SK-N-SH (cell line): ENCODE measurements around the gene MTHFD1L. TPM values are rescaled to one million over a fixed set of nuclear protein-coding genes. Genes with fewer than 3 reads are reported as not detected.

Experiments
- CTCF ChIA-PET: fragments of 300-600, 350-600 bp; formaldehyde crosslinking; extraction: SDS; loops from one replicate; lab custom pipeline; 2021; lab: Yijun Ruan, JAX
- POLR2A ChIA-PET: fragments of 350-600 bp; sonication (Branson Sonifier 250); formaldehyde crosslinking; extraction: SDS; loops from one replicate; lab custom pipeline; 2020; ENCODE audit warnings: antibody characterized with exemption, inconsistent platforms; lab: Yijun Ruan, JAX
- DNase-seq: peaks from one replicate; pipeline ENCODE4 v3.0.0; 2012
- H2AFZ ChIP-seq: fragments of 200-600 bp; sonication (generic); 2 replicates; pipeline ENCODE4 v1.8.1; 2016; ENCODE audit warnings: antibody characterized with exemption, mild to moderate bottlenecking, low read depth
- H3F3A ChIP-seq: fragments of 200-600 bp; sonication (generic); replicated peaks from 2 replicates; pipeline ENCODE3; 2016; ENCODE audit warnings: antibody characterized with exemption, mild to moderate bottlenecking; ENCODE audit not compliant: insufficient read depth
- H3K27ac ChIP-seq, 2 experiments: fragments of 200-500 bp in 1 of 2; fragments of 200-600 bp in 1 of 2; sonication (Bioruptor generic) in 1 of 2; sonication (generic), shearing (Covaris generic) in 1 of 2; 2 replicates each; pipeline versions ENCODE4 v1.5.1 to v1.6.1; 2014 to 2016; ENCODE audit warnings: low read depth in 2 of 2, inconsistent platforms in 1 of 2, low read length in 1 of 2, mild to moderate bottlenecking in 1 of 2, mixed read lengths in 1 of 2
- H3K27me3 ChIP-seq: fragments of 200-600 bp; sonication (generic), shearing (Covaris generic); 2 replicates; pipeline ENCODE4 v1.6.1; 2016; ENCODE audit warnings: mixed run types; ENCODE audit not compliant: insufficient read depth
- H3K36me3 ChIP-seq, 2 experiments: fragments of 200-500 bp in 1 of 2; fragments of 200-600 bp in 1 of 2; sonication (Bioruptor generic) in 1 of 2; sonication (generic) in 1 of 2; replicated peaks in 1 of 2; 2 replicates each; pipeline versions ENCODE3 to v1.5.1; 2014 to 2016; ENCODE audit warnings: low read length in 1 of 2, mild to moderate bottlenecking in 1 of 2; ENCODE audit not compliant: insufficient read depth in 2 of 2, control insufficient read depth in 1 of 2
- H3K4me1 ChIP-seq, 2 experiments: fragments of 200-500 bp in 1 of 2; fragments of 200-600 bp in 1 of 2; sonication (Bioruptor generic) in 1 of 2; sonication (generic), shearing (Covaris generic) in 1 of 2; 2 replicates each; pipeline versions ENCODE4 v1.5.1 to v1.6.1; 2014 to 2016; ENCODE audit warnings: low read depth in 1 of 2, low read length in 1 of 2, mixed run types in 1 of 2; ENCODE audit not compliant: insufficient read depth in 2 of 2, control insufficient read depth in 1 of 2
- H3K4me2 ChIP-seq: fragments of 200-600 bp; sonication (generic), shearing (Covaris generic); 2 replicates; pipeline ENCODE4 v1.6.1; 2017; ENCODE audit warnings: mixed run types
- H3K4me3 ChIP-seq, 2 experiments: fragments of 200-500 bp in 1 of 2; fragments of 200-600 bp in 1 of 2; sonication (Bioruptor generic) in 1 of 2; sonication (generic), shearing (Covaris generic) in 1 of 2; 2 replicates each; pipeline versions ENCODE4 v1.5.1 to v1.8.1; 2014 to 2016; ENCODE audit warnings: low read depth in 2 of 2, inconsistent platforms in 1 of 2, low read length in 1 of 2, mild to moderate bottlenecking in 1 of 2, mixed read lengths in 1 of 2, moderate library complexity in 1 of 2
- H3K79me2 ChIP-seq: fragments of 200-600 bp; sonication (generic); 2 replicates; pipeline ENCODE4 v1.8.1; 2017; ENCODE audit warnings: mild to moderate bottlenecking; ENCODE audit not compliant: insufficient read depth
- H3K9ac ChIP-seq: fragments of 200-600 bp; sonication (generic); 2 replicates; pipeline ENCODE4 v1.6.1; 2017; ENCODE audit warnings: mixed run types
- H3K9me2 ChIP-seq: fragments of 200-600 bp; sonication (generic); 2 replicates; pipeline ENCODE4 v1.6.1; 2017; ENCODE audit warnings: mixed run types
- H3K9me3 ChIP-seq: fragments of 200-600 bp; sonication (generic); 2 replicates; pipeline ENCODE4 v1.6.1; 2017; ENCODE audit warnings: mixed run types, mild to moderate bottlenecking, moderate library complexity
- H4K20me1 ChIP-seq: fragments of 200-600 bp; sonication (generic); 2 replicates; pipeline ENCODE4 v1.6.1; 2017; ENCODE audit warnings: mild to moderate bottlenecking, mixed run types; ENCODE audit not compliant: insufficient read depth
- CHD2 ChIP-seq: fragments of 150-350 bp; IDR thresholded peaks from 2 replicates; pipeline ENCODE4 v1.6.1; 2018; ENCODE audit warnings: low read length; ENCODE audit not compliant: partially characterized antibody
- CTCF ChIP-seq: fragments of 200-600 bp; sonication (generic); IDR thresholded peaks from 2 replicates; pipeline ENCODE4 v1.6.1; 2017; ENCODE audit warnings: antibody characterized with exemption, mild to moderate bottlenecking, moderate library complexity
- ELF1 ChIP-seq: IDR thresholded peaks from 2 replicates; pipeline ENCODE4 v1.4.0; 2012
- EP300 ChIP-seq, 2 experiments: IDR thresholded peaks; 2 replicates each; pipeline versions ENCODE4 v1.4.0 to v1.6.1; 2012; ENCODE audit warnings: borderline replicate concordance in 1 of 2, low read depth in 1 of 2, low read length in 1 of 2
- EZH2phosphoT487 ChIP-seq: fragments of 200-600 bp; sonication (generic); IDR thresholded peaks from 2 replicates; pipeline ENCODE4 v1.6.1; 2017; ENCODE audit warnings: low read depth, mixed run types, mild to moderate bottlenecking, antibody characterized with exemption, moderate library complexity, borderline replicate concordance
- FOSL2 ChIP-seq: IDR thresholded peaks from 2 replicates; pipeline ENCODE4 v1.4.0; 2012; ENCODE audit warnings: low read depth, mild to moderate bottlenecking, moderate library complexity, borderline replicate concordance
- FOXJ3 ChIP-seq: sonication (generic); formaldehyde crosslinking; IDR thresholded peaks from 2 replicates; pipeline ENCODE4 v1.5.1; 2020; ENCODE audit warnings: mild to moderate bottlenecking, missing genetic modification reagents
- FOXM1 ChIP-seq: IDR thresholded peaks from 2 replicates; pipeline ENCODE4 v1.4.0; 2012; ENCODE audit warnings: low read depth, mild to moderate bottlenecking
- GATA2 ChIP-seq: sonication (generic); formaldehyde crosslinking; IDR thresholded peaks from 2 replicates; pipeline ENCODE4 v1.5.0; 2020; ENCODE audit warnings: mild to moderate bottlenecking, missing genetic modification reagents
- JUND ChIP-seq: IDR thresholded peaks from 2 replicates; pipeline ENCODE4 v1.4.0; 2012
- MEF2A ChIP-seq: IDR thresholded peaks from 2 replicates; pipeline ENCODE4 v1.4.0; 2012; ENCODE audit warnings: low read depth, borderline replicate concordance
- NFIC ChIP-seq: IDR thresholded peaks from 2 replicates; pipeline ENCODE4 v1.4.0; 2012; ENCODE audit warnings: borderline replicate concordance
- NRF1 ChIP-seq: IDR thresholded peaks from 2 replicates; pipeline ENCODE4 v1.6.1; 2012; ENCODE audit warnings: low read depth, mild to moderate bottlenecking, low read length
- POLR2AphosphoS5 ChIP-seq: IDR thresholded peaks from 2 replicates; pipeline ENCODE4 v1.6.1; 2012; ENCODE audit warnings: low read depth, low read length
- RCOR1 ChIP-seq: fragments of 150-350 bp; IDR thresholded peaks from 2 replicates; pipeline ENCODE4 v1.6.1; 2017; ENCODE audit warnings: antibody characterized with exemption, low read length
- RXRA ChIP-seq: IDR thresholded peaks from 2 replicates; pipeline ENCODE4 v1.4.0; 2012; ENCODE audit warnings: low read depth, mild to moderate bottlenecking, borderline replicate concordance
- SIN3A ChIP-seq: IDR thresholded peaks from 2 replicates; pipeline ENCODE4 v1.6.1; 2012; ENCODE audit warnings: low read depth, mild to moderate bottlenecking, low read length, moderate library complexity, borderline replicate concordance
- SMC3 ChIP-seq: IDR thresholded peaks from 2 replicates; pipeline ENCODE4 v1.6.1; 2012; ENCODE audit warnings: low read depth, low read length, improper control_type of control experiment
- TCF12 ChIP-seq: IDR thresholded peaks from 2 replicates; pipeline ENCODE4 v1.4.0; 2012
- TEAD4 ChIP-seq: IDR thresholded peaks from 2 replicates; pipeline ENCODE4 v1.4.0; 2012; ENCODE audit warnings: mild to moderate bottlenecking, borderline replicate concordance; ENCODE audit not compliant: insufficient read depth
- YY1 ChIP-seq: IDR thresholded peaks from 2 replicates; pipeline ENCODE4 v1.4.0; 2012; ENCODE audit warnings: low read depth, mild to moderate bottlenecking
- WGBS: methylation state at CpG from one replicate; pipeline ENCODE4 v1.1.6; 2017; ENCODE audit warnings: low lambda C conversion rate; 5-methylcytosine and 5-hydroxymethylcytosine counted together
- polyA plus RNA-seq, 3 experiments: library from polyadenylated mRNA; depleted of rRNA; stranded (reverse); fragments of >200 nt; gene quantifications; 2 replicates each; pipeline ENCODE4 v1.2.3, GENCODE V29; 2012
- TF ChIP-seq, protein P1 (sequence below): IDR thresholded peaks from 2 replicates; pipeline ENCODE4; 2012
- TF ChIP-seq, protein P2 (sequence below): fragments of 150-350 bp; IDR thresholded peaks from 2 replicates; pipeline ENCODE4 v1.6.1; 2017; ENCODE audit warnings: antibody characterized with exemption, low read length, low read depth, borderline replicate concordance
- TF ChIP-seq, protein P3 (sequence below): IDR thresholded peaks from 2 replicates; pipeline ENCODE4 v1.4.0; 2012; ENCODE audit warnings: low read depth, borderline replicate concordance

MTHFD1L gene
- polyA plus RNA-seq, 1 of the 3 experiments (the other 2 are of a cell fraction), result 37.0 TPM

GRCh38 chr6:151095538-151096254 is 230.2 kb downstream of the MTHFD1L start:
- H3F3A ChIP-seq, result no peaks in the 10 kb centered on the region
- no peak overlapping the region for H3K9ac ChIP-seq
- H3K4me1 ChIP-seq, result no peaks in the 10 kb centered on the region; a peak in 1 of 4 replicates
- peaks cover 26 to 27% of the 10 kb centered on the region in 2 experiments for H3K36me3 ChIP-seq
- ChIA-PET CTCF (interaction anchor here (1.1 to 1.3 kb wide), 3 partner anchors 12 to 204 kb away, joined by 4 read pairs; no protein-coding TSS in a partner anchor), POLR2A (no interaction called here)
- no peaks in the 10 kb centered on the region for H3K79me2 ChIP-seq
- TF ChIP-seq SMC3 (no peak), EP300 (IDR thresholded peaks at IDR 0.05; ENCODE audit: borderline replicate concordance in 1 of 2, low read depth in 1 of 2, low read length in 1 of 2) (no peak), ELF1 (no peak), SIN3A (no peak), RXRA (no peak), POLR2AphosphoS5 (no peak)
- TF ChIP-seq, all 33 proteins: peak for 0
- no peaks in the 10 kb centered on the region for H4K20me1 ChIP-seq
- H3K27me3 ChIP-seq, result no peaks in the 10 kb centered on the region
- no peaks in the 10 kb centered on the region for H3K9me2 ChIP-seq
- H2AFZ ChIP-seq, result no peak overlapping the region
- DNase-seq, result no peak
- H3K4me2 ChIP-seq, result no peak overlapping the region
- no peak overlapping the region for H3K4me3 ChIP-seq
- 94% methylated on average over 6 of the region's 6 CpGs for WGBS
- H3K27ac ChIP-seq, result no peak overlapping the region
- H3K9me3 ChIP-seq, result no peaks in the 10 kb centered on the region

DNA sequence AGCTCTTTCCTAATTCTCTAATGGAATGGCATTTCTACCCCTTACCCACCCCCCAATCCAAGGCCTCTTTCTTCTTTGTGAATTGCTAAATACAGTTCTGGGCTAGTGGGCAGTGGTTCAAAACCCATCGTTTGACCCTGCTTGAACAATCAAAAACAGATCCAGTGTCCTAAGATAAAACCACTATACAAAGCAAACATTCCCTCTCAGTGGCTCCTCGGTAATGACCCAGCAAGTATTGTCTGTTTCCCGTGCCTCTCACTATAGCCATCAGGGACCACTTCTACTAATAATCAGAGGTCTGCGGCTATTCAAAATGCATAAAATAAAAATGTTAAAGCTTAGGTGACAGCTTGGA is 230.7 kb downstream of the MTHFD1L start:
- Histone ChIP-seq H3K4me1 (no peaks in the 10 kb centered on the region; a peak in 1 of 4 replicates), H3K9me2 (no peaks in the 10 kb centered on the region), H3K79me2 (no peaks in the 10 kb centered on the region), H3K36me3 (peaks cover 25 to 29% of the 10 kb centered on the region in 2 experiments), H4K20me1 (no peaks in the 10 kb centered on the region), H3K27me3 (no peaks in the 10 kb centered on the region), H3K9ac (no peak overlapping the region), H3K27ac (no peak overlapping the region), H3K4me2 (no peak overlapping the region), H3K9me3 (no peaks in the 10 kb centered on the region), H3K4me3 (no peak overlapping the region), H3F3A (no peaks in the 10 kb centered on the region), H2AFZ (no peak overlapping the region)
- no peak for DNase-seq
- CTCF ChIA-PET, result interaction anchor here (1.1 to 1.3 kb wide), 3 partner anchors 12 to 204 kb away, joined by 4 read pairs; no protein-coding TSS in a partner anchor
- POLR2A ChIA-PET, result no interaction called here
- WGBS, result 80% methylated on average over 4 of the region's 4 CpGs
- TF ChIP-seq TEAD4, result no peak
- no peak for TF ChIP-seq NRF1
- no peak for TF ChIP-seq CHD2
- TF ChIP-seq POLR2AphosphoS5, result no peak
- no peak for TF ChIP-seq EZH2phosphoT487
- no peak for TF ChIP-seq NFIC
- no peak for TF ChIP-seq GATA2 (CRISPR knock-in tag)
- TF ChIP-seq, protein P1, sequence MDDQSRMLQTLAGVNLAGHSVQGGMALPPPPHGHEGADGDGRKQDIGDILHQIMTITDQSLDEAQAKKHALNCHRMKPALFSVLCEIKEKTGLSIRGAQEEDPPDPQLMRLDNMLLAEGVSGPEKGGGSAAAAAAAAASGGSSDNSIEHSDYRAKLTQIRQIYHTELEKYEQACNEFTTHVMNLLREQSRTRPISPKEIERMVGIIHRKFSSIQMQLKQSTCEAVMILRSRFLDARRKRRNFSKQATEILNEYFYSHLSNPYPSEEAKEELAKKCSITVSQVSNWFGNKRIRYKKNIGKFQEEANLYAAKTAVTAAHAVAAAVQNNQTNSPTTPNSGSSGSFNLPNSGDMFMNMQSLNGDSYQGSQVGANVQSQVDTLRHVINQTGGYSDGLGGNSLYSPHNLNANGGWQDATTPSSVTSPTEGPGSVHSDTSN, result no peak
- TF ChIP-seq YY1, result no peak
- no peak for TF ChIP-seq FOXJ3 (CRISPR knock-in tag)
- no peak for TF ChIP-seq MEF2A
- TF ChIP-seq, protein P2, sequence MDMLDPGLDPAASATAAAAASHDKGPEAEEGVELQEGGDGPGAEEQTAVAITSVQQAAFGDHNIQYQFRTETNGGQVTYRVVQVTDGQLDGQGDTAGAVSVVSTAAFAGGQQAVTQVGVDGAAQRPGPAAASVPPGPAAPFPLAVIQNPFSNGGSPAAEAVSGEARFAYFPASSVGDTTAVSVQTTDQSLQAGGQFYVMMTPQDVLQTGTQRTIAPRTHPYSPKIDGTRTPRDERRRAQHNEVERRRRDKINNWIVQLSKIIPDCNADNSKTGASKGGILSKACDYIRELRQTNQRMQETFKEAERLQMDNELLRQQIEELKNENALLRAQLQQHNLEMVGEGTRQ, result no peak
- TF ChIP-seq JUND, result no peak
- no peak for TF ChIP-seq TCF12
- no peak for TF ChIP-seq SIN3A
- no peak for TF ChIP-seq FOSL2
- TF ChIP-seq FOXM1, result no peak
- no peak for TF ChIP-seq RCOR1
- TF ChIP-seq, protein P3, sequence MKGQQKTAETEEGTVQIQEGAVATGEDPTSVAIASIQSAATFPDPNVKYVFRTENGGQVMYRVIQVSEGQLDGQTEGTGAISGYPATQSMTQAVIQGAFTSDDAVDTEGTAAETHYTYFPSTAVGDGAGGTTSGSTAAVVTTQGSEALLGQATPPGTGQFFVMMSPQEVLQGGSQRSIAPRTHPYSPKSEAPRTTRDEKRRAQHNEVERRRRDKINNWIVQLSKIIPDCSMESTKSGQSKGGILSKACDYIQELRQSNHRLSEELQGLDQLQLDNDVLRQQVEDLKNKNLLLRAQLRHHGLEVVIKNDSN, result no peak
- TF ChIP-seq CTCF, result no peak
